Activated T-cell treated with anti-CD3 and anti-CD28 coated beads, Interleukin-2, amount 50 U/mL, for 48 hours (primary cell): ENCODE results near the gene MYO7B.
A peak's percentile ranks its signal among the peaks of the same experiment; 100 is the strongest.

Experiments used
- DNase-seq, 2 experiments: peaks; one replicate each; pipeline ENCODE4 v3.0.0-alpha.2; 2020

MYO7B gene

DNA sequence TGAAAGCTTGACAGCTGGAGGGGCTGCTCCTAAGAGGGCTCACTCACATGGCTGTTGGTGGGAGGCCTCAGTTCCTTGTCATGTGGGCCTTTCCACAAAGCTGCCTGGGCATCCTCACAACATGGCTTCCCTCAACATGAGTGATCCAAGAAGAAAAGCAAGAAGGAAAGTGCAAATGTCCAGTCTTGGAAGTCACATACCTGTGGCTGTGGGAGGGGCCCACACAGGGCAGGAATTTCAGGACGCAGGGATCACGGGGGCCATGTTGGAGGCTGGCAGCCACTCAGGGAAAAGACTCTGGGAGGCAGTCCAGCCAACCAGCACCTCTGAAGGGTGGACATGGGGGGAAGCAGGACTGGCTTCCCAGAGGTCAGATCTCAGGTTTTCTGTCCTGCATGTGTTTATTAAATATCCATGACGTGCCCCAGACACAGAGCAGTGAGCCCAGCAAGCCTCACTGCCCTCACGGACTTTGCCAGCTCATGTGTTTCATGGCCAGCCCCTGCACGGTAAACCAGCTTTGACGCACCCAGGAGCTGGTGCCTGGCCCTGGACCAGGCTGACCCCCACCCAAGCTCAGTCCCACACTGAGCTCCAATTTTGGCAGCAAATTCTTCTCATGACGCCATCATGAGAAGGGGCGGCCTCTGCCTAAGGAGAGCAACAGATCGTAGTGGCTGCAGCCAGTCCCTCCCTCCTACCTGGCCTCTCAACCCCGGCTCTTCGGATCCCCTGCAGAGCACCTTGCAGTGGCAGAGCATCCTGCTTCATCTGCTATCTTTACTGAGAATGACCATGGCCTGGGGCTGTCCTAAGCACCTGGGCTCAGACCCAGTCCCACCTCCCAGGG is 75.8 kb downstream of the MYO7B start:
- DNase-seq = no peak

- DNase-seq = no peak
These were observed 76.8 kb downstream of the MYO7B start for GRCh38 chr2:127612111-127612822.

- DNase-seq = no peak
These were observed 78.8 kb downstream of the MYO7B start for GRCh38 chr2:127614246-127614645.

GRCh38 chr2:127614731-127615130 is 79.2 kb downstream of the MYO7B start:
- DNase-seq = peak in 1 of 2 experiments; percentile 7

GRCh38 chr2:127615511-127616166 is 80.2 kb downstream of the MYO7B start:
- DNase-seq = peak in 1 of 2 experiments; percentile 17

DNA sequence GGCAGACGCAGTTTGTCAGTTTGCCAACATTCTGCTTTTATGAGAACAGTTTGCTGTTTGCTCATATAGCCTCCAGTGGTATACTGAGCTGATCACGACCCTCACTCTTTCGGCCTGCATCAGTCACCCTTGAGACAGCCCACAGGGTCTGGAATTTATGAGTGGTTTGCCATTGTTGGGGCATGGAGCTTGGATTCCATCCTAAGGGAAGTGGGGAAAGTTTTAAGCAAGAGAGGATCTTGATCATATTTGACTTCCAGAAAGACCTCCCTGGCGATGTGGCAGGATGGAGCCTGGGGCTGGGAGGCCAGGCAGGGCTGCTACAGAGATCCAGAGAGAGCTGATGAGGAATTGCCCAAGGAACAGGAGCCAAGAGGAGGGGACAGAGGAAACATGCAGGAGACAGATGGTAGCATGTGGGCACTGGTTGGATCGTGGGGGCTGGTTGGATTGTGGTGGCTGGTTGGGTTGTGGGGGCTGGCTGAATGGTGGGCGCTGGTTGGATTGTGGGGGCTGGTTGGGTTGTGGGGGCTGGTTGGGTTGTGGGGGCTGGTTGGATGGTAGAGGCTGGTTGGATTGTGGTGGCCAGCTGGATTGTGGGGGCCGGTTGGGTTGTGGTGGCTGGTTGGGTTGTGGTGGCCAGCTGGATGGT is 83.2 kb downstream of the MYO7B start:
- DNase-seq = no peak

DNA sequence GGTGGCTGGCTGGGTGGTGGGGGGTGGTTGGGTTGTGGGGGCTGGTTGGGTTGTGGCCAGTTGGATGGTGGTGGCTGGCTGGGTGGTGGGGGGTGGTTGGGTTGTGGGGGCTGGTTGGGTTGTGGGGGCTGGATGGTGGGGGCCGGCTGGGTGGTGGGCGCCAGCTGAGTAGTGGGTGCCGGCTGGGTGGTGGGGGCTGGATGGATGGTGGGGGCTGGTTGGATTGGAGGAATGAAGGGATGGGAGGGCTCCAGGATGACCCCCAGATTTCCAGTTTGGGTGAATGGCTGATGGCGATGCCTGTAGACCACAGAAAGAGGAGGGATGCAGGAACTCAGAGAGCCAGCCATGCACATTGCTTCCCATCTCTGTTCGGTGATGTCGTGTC is 83.7 kb downstream of the MYO7B start:
- no peak for DNase-seq

GRCh38 chr2:127619877-127620705 is 84.6 kb downstream of the MYO7B start:
- DNase-seq = peak in 1 of 2 experiments; percentile 11

- no peak for DNase-seq
These were observed 85.4 kb downstream of the MYO7B start for GRCh38 chr2:127620866-127621265.

- no peak for DNase-seq
These were observed 86.5 kb downstream of the MYO7B start for GRCh38 chr2:127621981-127622431.

GRCh38 chr2:127622561-127623387 is 87.3 kb downstream of the MYO7B start:
- DNase-seq = no peak

DNA sequence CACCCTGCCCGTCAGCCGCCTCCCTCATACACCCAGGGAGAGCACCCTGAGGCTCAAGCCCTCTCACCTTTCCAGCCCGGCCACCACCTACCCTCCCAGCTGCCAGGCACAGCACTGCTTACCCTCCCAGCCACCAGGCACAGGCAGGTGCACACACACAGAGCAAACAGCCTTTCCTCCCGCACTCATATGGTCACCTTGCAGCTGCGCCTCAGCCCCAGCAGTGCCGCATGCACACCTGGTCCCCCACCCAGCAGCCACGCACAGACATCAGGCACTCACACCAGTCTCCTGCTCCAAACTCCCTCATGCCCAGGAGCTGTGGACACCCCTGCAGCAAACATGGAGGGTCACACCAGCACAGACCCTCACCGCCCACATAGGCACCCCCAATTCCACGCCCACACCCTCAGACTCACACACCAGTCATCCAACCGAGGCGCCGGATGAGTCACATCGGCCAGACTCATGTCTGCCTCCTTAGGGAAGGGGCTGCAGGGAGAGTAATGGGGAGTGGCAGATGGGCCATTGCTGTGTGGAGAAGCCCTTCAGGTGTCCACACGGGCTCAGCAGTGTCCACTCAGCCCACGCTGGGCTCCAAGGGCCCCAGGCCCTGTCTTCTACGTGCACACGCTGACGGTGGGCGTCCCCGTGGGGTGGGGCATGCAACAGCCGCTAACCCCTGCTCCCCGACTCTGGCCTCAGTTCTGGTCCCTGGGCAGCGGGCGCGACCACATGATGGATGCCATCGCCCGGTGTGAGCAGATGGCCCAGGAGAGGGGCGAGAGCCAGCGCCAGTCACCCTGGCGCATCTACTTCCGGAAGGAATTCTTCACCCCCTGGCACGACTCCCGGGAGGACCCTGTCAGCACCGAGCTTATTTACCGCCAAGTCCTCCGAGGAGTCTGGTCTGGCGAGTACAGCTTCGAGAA is 88.2 kb downstream of the MYO7B start:
- no peak for DNase-seq

DNA sequence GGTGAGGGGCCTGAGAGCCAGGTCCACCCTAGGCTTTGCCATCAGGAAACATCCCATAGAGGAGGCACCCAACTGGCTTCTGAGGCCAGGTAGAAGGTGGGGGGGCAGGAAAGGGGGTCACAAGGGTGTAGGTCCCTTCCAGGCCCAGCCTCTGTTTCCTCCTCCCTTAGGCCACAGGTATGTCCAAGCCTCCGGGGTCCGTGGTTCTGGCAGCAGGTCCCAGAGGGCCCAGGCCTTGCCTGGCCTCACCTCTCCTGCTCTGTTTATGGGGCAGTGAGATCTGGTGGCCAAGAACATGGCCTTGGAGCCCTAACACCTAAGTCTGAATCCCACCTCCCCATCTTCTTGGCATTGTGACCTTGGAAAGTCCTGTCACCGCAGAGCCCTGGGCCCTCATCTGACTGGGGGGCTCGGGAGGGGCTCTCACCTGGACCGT is 88.9 kb downstream of the MYO7B start:
- no peak for DNase-seq

DNA sequence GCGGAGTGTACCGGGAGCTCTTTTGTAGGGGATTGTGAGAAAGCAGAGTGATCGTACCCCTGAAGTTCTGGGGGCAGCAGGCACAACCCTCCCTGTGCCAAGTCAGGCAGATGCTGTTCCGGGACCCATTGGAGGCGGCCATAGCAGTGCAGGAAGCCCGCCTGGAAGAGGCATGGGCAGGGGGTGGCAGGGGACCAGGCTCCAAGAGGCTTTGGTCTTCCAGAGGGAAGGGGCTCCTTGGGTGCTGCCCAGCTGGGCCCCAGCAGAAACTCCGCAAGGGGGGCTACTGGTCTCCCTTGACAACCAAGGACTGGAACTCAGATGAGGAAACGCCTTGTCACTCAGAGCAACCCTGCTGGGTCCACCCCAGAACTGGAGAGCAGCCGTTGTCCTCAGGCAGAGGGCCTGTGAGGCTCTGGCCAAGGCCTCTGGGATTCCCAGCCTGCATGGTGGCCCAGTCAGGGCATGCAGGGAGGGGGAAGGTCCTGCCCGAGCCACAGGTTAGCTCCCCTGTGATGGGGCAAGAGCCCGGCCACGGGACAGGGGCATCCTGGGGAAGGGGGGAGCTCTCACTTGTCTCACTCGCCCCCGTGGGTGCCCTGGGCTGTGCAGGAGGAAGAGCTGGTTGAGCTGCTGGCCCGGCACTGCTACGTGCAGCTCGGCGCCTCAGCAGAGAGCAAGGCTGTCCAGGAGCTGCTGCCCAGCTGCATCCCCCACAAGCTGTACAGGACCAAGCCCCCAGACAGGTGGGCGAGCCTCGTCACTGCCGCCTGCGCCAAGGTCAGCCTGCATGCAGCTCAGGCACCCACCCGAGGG is 89.5 kb downstream of the MYO7B start:
- DNase-seq = no peak

- no peak for DNase-seq
These were observed 90.1 kb downstream of the MYO7B start for GRCh38 chr2:127625572-127625951.

GRCh38 chr2:127626175-127626574 is 90.7 kb downstream of the MYO7B start:
- no peak for DNase-seq

DNA sequence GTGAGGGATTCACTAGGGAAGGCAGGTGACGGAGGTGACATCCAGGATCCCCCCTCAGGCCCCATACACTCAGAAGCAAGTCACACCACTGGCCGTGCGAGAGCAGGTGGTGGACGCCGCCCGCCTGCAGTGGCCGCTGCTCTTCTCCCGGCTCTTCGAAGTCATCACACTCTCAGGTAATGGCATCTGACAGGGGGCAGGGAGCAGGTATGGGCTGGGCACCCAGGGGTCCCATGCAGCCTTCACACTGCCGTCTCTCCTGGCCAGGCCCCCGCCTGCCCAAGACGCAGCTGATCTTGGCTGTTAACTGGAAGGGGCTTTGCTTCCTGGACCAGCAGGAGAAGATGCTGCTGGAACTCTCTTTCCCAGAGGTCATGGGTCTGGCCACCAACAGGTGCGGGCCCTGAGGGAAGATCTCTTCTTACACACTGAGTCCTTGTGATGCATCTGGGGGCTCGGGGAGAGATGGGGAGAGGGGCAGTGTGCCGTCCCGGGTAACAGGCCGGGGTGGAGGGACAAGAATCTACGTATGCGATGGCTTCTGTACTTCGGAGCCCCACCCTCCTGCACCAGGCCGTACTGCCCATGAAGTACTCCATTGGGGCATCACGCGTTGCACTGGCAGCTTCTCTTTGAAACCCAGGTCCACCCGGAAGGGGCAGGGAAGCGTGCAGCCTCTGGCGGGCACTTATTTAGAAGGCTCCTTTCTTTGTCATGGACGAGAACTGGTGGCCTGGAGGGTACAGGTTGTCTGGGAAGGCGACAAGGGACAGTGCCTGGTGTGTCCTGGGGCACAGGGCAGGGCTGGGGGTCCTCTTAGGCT is 91.6 kb downstream of the MYO7B start:
- no peak for DNase-seq
